ENCODE data around the gene SCP2.

SCP2 gene

GRCh38 chr1:53046930-53047329, 119.9 kb downstream of the SCP2 start:
- DNase-seq = no peak

- no peak for DNase-seq
Observed at GRCh38 chr1:53047737-53048736, 121.0 kb downstream of the SCP2 start.

GRCh38 chr1:53048960-53049573, 122.0 kb downstream of the SCP2 start:
- no peak for DNase-seq

GRCh38 chr1:53049574-53049967, 122.5 kb downstream of the SCP2 start:
- DNase-seq = no peak

GRCh38 chr1:53050310-53050709, 123.2 kb downstream of the SCP2 start:
- DNase-seq = no peak

- no peak for DNase-seq
Observed at GRCh38 chr1:53051676-53052075, 124.6 kb downstream of the SCP2 start.

- no peak for DNase-seq
Observed at GRCh38 chr1:53057127-53057526, 130.1 kb downstream of the SCP2 start.

GRCh38 chr1:53060579-53060978, 133.5 kb downstream of the SCP2 start:
- no peak for DNase-seq

- DNase-seq = no peak
Observed at GRCh38 chr1:53061123-53061858, 134.2 kb downstream of the SCP2 start.

GRCh38 chr1:53061859-53062707, 135.0 kb downstream of the SCP2 start, which contains the start of gene PODN:
TSS of gene PODN (plus strand) at chr1:53062213. CDS start at chr1:53069856, 7,643 bp downstream.
- DNase-seq = no peak

GRCh38 chr1:53062708-53063591, 135.9 kb downstream of the SCP2 start:
- no peak for DNase-seq

GRCh38 chr1:53063744-53064515, 136.9 kb downstream of the SCP2 start:
- no peak for DNase-seq

GRCh38 chr1:53065391-53065790, 138.3 kb downstream of the SCP2 start:
- no peak for DNase-seq

GRCh38 chr1:53066488-53066887, 139.4 kb downstream of the SCP2 start:
- no peak for DNase-seq

- DNase-seq = no peak
Observed at GRCh38 chr1:53066891-53067738, 140.0 kb downstream of the SCP2 start.

GRCh38 chr1:53067886-53068285, 140.8 kb downstream of the SCP2 start:
- DNase-seq = no peak

- no peak for DNase-seq
Observed at GRCh38 chr1:53068314-53069099, 141.4 kb downstream of the SCP2 start.

GRCh38 chr1:53069265-53069662, 142.2 kb downstream of the SCP2 start:
- DNase-seq = no peak

Data from suppressor macrophage treated with lipopolysaccharide for 4 hours (primary cell).